Smooth muscle cell (in vitro differentiated cells): ENCODE measurements around the gene PALM2AKAP2. TPM values are rescaled to one million over a fixed set of nuclear protein-coding genes. Genes with fewer than 3 reads are reported as not detected.

Experiments used
- DNase-seq: peaks from one replicate; lab custom pipeline; 2025; ENCODE audit not compliant: unreplicated experiment; lab: John Stamatoyannopoulos, UW
- H2AFZ ChIP-seq: fragments of 200-600 bp; sonication (generic); 2 replicates; pipeline ENCODE4 v1.6.0; 2016; ENCODE audit warnings: antibody characterized with exemption, low read depth, mild to moderate bottlenecking
- H3F3A ChIP-seq: fragments of 200-600 bp; sonication (generic); 2 replicates; pipeline ENCODE4 v1.6.0; 2017; ENCODE audit warnings: antibody characterized with exemption, low read depth
- H3K27ac ChIP-seq: fragments of 200-600 bp; sonication (generic); 2 replicates; pipeline ENCODE4 v1.5.1; 2016; ENCODE audit warnings: low read depth, mild to moderate bottlenecking
- H3K27me3 ChIP-seq: fragments of 200-600 bp; sonication (generic); 2 replicates; pipeline ENCODE4 v1.6.1; 2016; ENCODE audit warnings: low read depth, mild to moderate bottlenecking
- H3K36me3 ChIP-seq: fragments of 200-600 bp; sonication (generic); 2 replicates; pipeline ENCODE4 v1.5.1; 2016; ENCODE audit warnings: low read depth
- H3K4me1 ChIP-seq: fragments of 200-600 bp; sonication (generic); 2 replicates; pipeline ENCODE4 v1.5.1; 2016; ENCODE audit warnings: low read depth
- H3K4me2 ChIP-seq: fragments of 200-600 bp; sonication (generic); 2 replicates; pipeline ENCODE4 v1.6.0; 2016; ENCODE audit warnings: mild to moderate bottlenecking
- H3K4me3 ChIP-seq: fragments of 200-600 bp; sonication (generic); 2 replicates; pipeline ENCODE4 v1.5.1; 2016; ENCODE audit warnings: mild to moderate bottlenecking
- H3K79me2 ChIP-seq: fragments of 200-600 bp; sonication (generic); 2 replicates; pipeline ENCODE4 v1.6.0; 2016; ENCODE audit warnings: low read depth, mild to moderate bottlenecking
- H3K9ac ChIP-seq: fragments of 200-600 bp; sonication (generic); 2 replicates; pipeline ENCODE4 v1.6.0; 2016; ENCODE audit warnings: low read depth
- H3K9me3 ChIP-seq: fragments of 200-600 bp; sonication (generic); replicated peaks from 2 replicates; pipeline ENCODE4 v1.5.1; 2016; ENCODE audit warnings: low read depth
- H4K20me1 ChIP-seq: fragments of 200-600 bp; sonication (generic); 2 replicates; pipeline ENCODE4 v1.6.0; 2016; ENCODE audit warnings: low read depth
- WGBS: methylation state at CpG from one replicate; pipeline ENCODE4 v1.1.7; 2016; ENCODE audit warnings: low lambda C conversion rate; 5-methylcytosine and 5-hydroxymethylcytosine counted together
- polyA plus RNA-seq: library from polyadenylated mRNA; unstranded; fragments of >200 nt; fragmentation: Nextera tagmentation; extraction: Ambion mirVana; gene quantifications from 2 replicates; pipeline ENCODE4 v1.2.1, GENCODE V29; 2016
- total RNA-seq: library from RNA; depleted of rRNA; stranded (reverse); fragments of >200 nt; gene quantifications from 2 replicates; pipeline ENCODE4 v1.2.3, GENCODE V29; 2014
- TF ChIP-seq, protein P1 (sequence below): fragments of 200-600 bp; sonication (generic); IDR thresholded peaks from 2 replicates; pipeline ENCODE4 v1.5.1; 2017; ENCODE audit warnings: borderline replicate concordance, mild to moderate bottlenecking, antibody characterized with exemption; ENCODE audit not compliant: insufficient read depth, poor library complexity, severe bottlenecking

Gene PALM2AKAP2
- total and polyA plus RNA-seq, 2 experiments from 2014 or later: 5.8 to 9.3 TPM

DNA sequence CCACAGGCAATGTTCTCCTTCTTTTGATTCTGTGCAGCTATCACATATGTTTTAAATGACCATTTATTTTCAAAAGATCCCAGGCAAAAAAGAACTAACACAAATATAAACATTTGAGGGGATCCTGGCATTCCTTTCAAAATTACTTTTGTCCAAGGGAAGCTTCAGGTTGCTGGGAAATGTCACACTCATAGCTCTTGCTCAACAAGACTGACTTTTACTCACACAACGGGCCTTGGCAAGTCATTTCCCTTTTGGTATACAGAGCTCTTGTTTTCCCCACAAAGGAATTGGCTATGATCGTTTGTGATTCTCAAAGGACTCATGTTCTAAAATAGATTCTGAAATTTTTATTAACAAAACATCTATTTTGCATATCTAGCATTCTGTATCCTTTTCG lies 4.5 kb upstream of the PALM2AKAP2 start:
- peaks cover 23% of the 10 kb centered on the region for H3K4me1 ChIP-seq
- H3K36me3 ChIP-seq: no peaks in the 10 kb centered on the region
- peaks cover 2% of the 10 kb centered on the region for H3K79me2 ChIP-seq
- no peak overlapping the region for H3K4me3 ChIP-seq
- H4K20me1 ChIP-seq: no peaks in the 10 kb centered on the region
- H2AFZ ChIP-seq: no peak overlapping the region
- H3K9ac ChIP-seq: no peak overlapping the region
- H3F3A ChIP-seq: peaks cover 4% of the 10 kb centered on the region
- no peaks in the 10 kb centered on the region for H3K9me3 ChIP-seq
- 75% methylated on average over 3 of the region's 3 CpGs for WGBS
- TF ChIP-seq, protein P1, sequence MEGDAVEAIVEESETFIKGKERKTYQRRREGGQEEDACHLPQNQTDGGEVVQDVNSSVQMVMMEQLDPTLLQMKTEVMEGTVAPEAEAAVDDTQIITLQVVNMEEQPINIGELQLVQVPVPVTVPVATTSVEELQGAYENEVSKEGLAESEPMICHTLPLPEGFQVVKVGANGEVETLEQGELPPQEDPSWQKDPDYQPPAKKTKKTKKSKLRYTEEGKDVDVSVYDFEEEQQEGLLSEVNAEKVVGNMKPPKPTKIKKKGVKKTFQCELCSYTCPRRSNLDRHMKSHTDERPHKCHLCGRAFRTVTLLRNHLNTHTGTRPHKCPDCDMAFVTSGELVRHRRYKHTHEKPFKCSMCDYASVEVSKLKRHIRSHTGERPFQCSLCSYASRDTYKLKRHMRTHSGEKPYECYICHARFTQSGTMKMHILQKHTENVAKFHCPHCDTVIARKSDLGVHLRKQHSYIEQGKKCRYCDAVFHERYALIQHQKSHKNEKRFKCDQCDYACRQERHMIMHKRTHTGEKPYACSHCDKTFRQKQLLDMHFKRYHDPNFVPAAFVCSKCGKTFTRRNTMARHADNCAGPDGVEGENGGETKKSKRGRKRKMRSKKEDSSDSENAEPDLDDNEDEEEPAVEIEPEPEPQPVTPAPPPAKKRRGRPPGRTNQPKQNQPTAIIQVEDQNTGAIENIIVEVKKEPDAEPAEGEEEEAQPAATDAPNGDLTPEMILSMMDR: no peak
- no peak overlapping the region for H3K4me2 ChIP-seq
- no peak overlapping the region for H3K27ac ChIP-seq
- no peaks in the 10 kb centered on the region for H3K27me3 ChIP-seq
- DNase-seq: no peak

DNA sequence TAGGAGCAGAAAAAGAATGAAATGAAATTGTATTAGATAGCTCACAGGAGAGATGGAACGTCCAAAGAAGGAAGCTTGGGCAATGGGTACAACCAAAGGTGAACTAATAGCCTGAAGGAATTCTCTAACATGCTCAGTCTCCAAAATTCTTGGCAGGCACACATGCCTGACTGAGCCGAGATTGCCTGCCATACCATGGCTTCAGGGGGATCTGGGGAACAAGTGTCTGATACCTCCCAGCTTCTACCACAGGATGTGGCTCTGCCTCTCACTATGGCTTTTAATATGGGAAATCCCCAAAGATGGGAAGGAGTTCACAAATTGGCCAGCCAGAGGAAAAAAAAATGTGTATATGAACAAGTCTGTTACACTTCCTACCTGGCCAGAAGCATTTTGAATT lies 3.6 kb upstream of the PALM2AKAP2 start:
- Histone ChIP-seq H3K4me2 (no peak overlapping the region), H3K27ac (no peak overlapping the region), H4K20me1 (no peaks in the 10 kb centered on the region), H3K9me3 (no peaks in the 10 kb centered on the region), H3K27me3 (no peaks in the 10 kb centered on the region), H3F3A (peaks cover 4% of the 10 kb centered on the region), H3K79me2 (peaks cover 11% of the 10 kb centered on the region), H3K4me1 (peaks cover 21% of the 10 kb centered on the region), H3K9ac (no peak overlapping the region), H3K36me3 (no peaks in the 10 kb centered on the region), H2AFZ (no peak overlapping the region), H3K4me3 (no peak overlapping the region)
- TF ChIP-seq, protein P1: no peak
- WGBS: 86% methylated on average over 2 of the region's 2 CpGs
- no peak for DNase-seq

DNA sequence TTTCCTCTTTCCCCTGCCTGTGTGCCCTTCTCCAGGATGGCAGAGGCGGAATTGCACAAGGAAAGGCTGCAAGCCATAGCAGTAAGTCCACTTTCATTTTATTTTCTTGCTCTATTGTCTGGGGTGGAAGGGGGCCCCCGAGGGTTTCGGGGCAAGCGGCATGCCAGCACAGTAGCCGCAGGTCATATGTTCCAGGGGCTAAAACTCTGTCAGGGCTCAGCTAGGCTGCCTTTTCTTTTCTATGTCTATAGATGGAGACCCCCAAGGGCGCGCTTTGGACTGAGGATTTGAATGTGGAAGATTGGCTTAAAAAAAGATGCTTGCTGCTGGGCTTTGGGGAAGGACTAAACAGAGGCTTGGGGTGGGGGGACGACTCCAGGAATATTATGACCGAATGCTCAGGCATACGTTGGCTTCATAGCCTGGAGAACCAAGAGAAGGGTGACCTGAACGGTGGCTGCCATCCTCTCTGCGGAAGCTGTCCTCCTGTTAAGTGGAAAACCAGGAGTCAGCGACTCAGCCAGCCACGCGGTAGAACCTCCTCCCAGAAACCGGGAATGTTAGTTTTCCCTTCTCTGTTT lies 545 bp downstream of the PALM2AKAP2 start:
- peak overlapping the region; percentile 99 for H3K4me2 ChIP-seq
- H3F3A ChIP-seq: peaks cover 4% of the 10 kb centered on the region
- H4K20me1 ChIP-seq: no peaks in the 10 kb centered on the region
- H3K27me3 ChIP-seq: no peaks in the 10 kb centered on the region
- TF ChIP-seq, protein P1: no peak
- peak overlapping the region; percentile 92 for H2AFZ ChIP-seq
- H3K36me3 ChIP-seq: no peaks in the 10 kb centered on the region
- H3K9me3 ChIP-seq: no peaks in the 10 kb centered on the region
- peaks cover 21% of the 10 kb centered on the region for H3K4me1 ChIP-seq
- peaks cover 52% of the 10 kb centered on the region for H3K79me2 ChIP-seq
- DNase-seq: no peak
- peak overlapping the region; percentile 67 for H3K27ac ChIP-seq
- 5% methylated on average over 16 of the region's 16 CpGs for WGBS
- H3K9ac ChIP-seq: peak overlapping the region; percentile 73
- peak overlapping the region; percentile 98 for H3K4me3 ChIP-seq

DNA sequence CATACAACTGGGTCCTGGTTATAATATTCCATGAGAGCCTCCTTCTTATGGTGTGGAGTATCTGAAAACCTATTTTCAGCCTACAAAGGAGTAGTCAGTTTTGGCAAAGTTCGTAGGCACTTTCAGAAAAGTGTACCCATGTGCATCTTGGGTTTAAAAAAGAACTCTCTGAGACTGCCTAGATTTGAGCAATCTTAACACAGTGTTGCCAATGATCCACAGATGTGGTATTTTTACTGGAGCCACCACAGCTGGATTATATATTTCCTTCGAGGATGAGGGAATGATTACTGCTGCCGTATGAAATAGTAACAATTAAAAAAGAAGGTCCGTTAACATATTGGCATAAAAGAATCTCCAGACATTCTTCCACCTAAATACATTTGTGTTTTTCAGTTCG lies 1.1 kb downstream of the PALM2AKAP2 start:
- H3K4me1 ChIP-seq: peaks cover 21% of the 10 kb centered on the region
- H2AFZ ChIP-seq: peak overlapping the region; percentile 92
- DNase-seq: no peak
- no peaks in the 10 kb centered on the region for H3K36me3 ChIP-seq
- H3K79me2 ChIP-seq: peaks cover 57% of the 10 kb centered on the region
- no peaks in the 10 kb centered on the region for H4K20me1 ChIP-seq
- H3K4me3 ChIP-seq: peak overlapping the region; percentile 98
- no peaks in the 10 kb centered on the region for H3K9me3 ChIP-seq
- H3K27me3 ChIP-seq: no peaks in the 10 kb centered on the region
- H3K4me2 ChIP-seq: peak overlapping the region; percentile 99
- peaks cover 4% of the 10 kb centered on the region for H3F3A ChIP-seq
- peak overlapping the region; percentile 67 for H3K27ac ChIP-seq
- H3K9ac ChIP-seq: peak overlapping the region; percentile 73
- TF ChIP-seq, protein P1: no peak
- 39% methylated on average over 5 of the region's 5 CpGs for WGBS
